Panc1 (cell line): Measurements from ENCODE around the gene UGT1A4.

Experiments
- CTCF ChIP-seq: fragments of 450-650 bp; IDR thresholded peaks from 2 replicates; pipeline ENCODE4 v1.5.1; 2017; ENCODE audit warnings: mild to moderate bottlenecking
- SIN3A ChIP-seq: IDR thresholded peaks from 2 replicates; pipeline ENCODE4 v1.6.1; 2012; ENCODE audit warnings: low read depth, mild to moderate bottlenecking, low read length, moderate library complexity, borderline replicate concordance; ENCODE audit not compliant: insufficient read depth

- TF ChIP-seq CTCF (no peak), SIN3A (no peak)
These were observed 39.6 kb downstream of the UGT1A4 start for GRCh38 chr2:233758141-233758540.
